NCI-H345 treated with DMSO at 0.1 percent for 48 hours (cell line): ENCODE data around the gene CHN2.

Experiments used
- DNase-seq: peaks from one replicate; lab custom pipeline; 2025; ENCODE audit not compliant: unreplicated experiment; lab: John Stamatoyannopoulos, UW

Gene CHN2

GRCh38 chr7:29422829-29423228 lies 228.3 kb downstream of the CHN2 start:
- no peak for DNase-seq

- no peak for DNase-seq
Observed at GRCh38 chr7:29424295-29424983, 229.9 kb downstream of the CHN2 start.

GRCh38 chr7:29424984-29425309 lies 230.4 kb downstream of the CHN2 start:
- DNase-seq: no peak

- DNase-seq: no peak
Observed at GRCh38 chr7:29426587-29426986, 232.0 kb downstream of the CHN2 start.

- no peak for DNase-seq
Observed at GRCh38 chr7:29429401-29429800, 234.8 kb downstream of the CHN2 start.

GRCh38 chr7:29430279-29430949 lies 235.8 kb downstream of the CHN2 start:
- DNase-seq: no peak

- no peak for DNase-seq
Observed at GRCh38 chr7:29431686-29432085, 237.1 kb downstream of the CHN2 start.

GRCh38 chr7:29432721-29433120 lies 238.1 kb downstream of the CHN2 start:
- DNase-seq: no peak

GRCh38 chr7:29434380-29434768 lies 239.8 kb downstream of the CHN2 start:
- no peak for DNase-seq

- DNase-seq: no peak
Observed at GRCh38 chr7:29435167-29435566, 240.6 kb downstream of the CHN2 start.

- DNase-seq: no peak
Observed at GRCh38 chr7:29435902-29436301, 241.3 kb downstream of the CHN2 start.

GRCh38 chr7:29442146-29442545 lies 247.6 kb downstream of the CHN2 start:
- DNase-seq: peak; percentile 28

- no peak for DNase-seq
Observed at GRCh38 chr7:29443552-29443951, 249.0 kb downstream of the CHN2 start.

GRCh38 chr7:29444267-29444666 lies 249.7 kb downstream of the CHN2 start:
- DNase-seq: no peak

- DNase-seq: no peak
Observed at GRCh38 chr7:29445736-29446135, 251.2 kb downstream of the CHN2 start.

- DNase-seq: no peak
Observed at GRCh38 chr7:29447828-29448227, 253.3 kb downstream of the CHN2 start.

GRCh38 chr7:29449569-29450260 lies 255.1 kb downstream of the CHN2 start:
- DNase-seq: no peak

- no peak for DNase-seq
Observed at GRCh38 chr7:29453021-29453420, 258.4 kb downstream of the CHN2 start.

- DNase-seq: no peak
Observed at GRCh38 chr7:29454464-29454863, 259.9 kb downstream of the CHN2 start.

GRCh38 chr7:29454899-29455451 lies 260.4 kb downstream of the CHN2 start:
- DNase-seq: no peak

- no peak for DNase-seq
Observed at GRCh38 chr7:29457141-29457561, 262.6 kb downstream of the CHN2 start.

GRCh38 chr7:29457565-29458011 lies 263.0 kb downstream of the CHN2 start:
- no peak for DNase-seq
